Measurements from ENCODE around the gene PKDCC.

Gene PKDCC

GRCh38 chr2:42012651-42013050, 35.2 kb upstream of the PKDCC start:
- Histone ChIP-seq H3K4me3 (ENCODE audit: low read length) (no peak overlapping the region), H3K36me3 (ENCODE audit: control insufficient read depth, insufficient read depth, low read length) (no peaks in the 10 kb centered on the region), H3K27ac (ENCODE audit: low read depth, low read length) (no peak overlapping the region), H3K4me1 (ENCODE audit: control insufficient read depth, insufficient read depth, low read length) (no peaks in the 10 kb centered on the region), H3K27me3 (ENCODE audit: control insufficient read depth, insufficient read depth, low read length) (no peaks in the 10 kb centered on the region), H3K9ac (ENCODE audit: low read length) (no peak overlapping the region)

GRCh38 chr2:42013409-42013808, 34.4 kb upstream of the PKDCC start:
- Histone ChIP-seq H3K27me3 (ENCODE audit: control insufficient read depth, insufficient read depth, low read length) (no peaks in the 10 kb centered on the region), H3K27ac (ENCODE audit: low read depth, low read length) (no peak overlapping the region), H3K9ac (ENCODE audit: low read length) (no peak overlapping the region), H3K4me3 (ENCODE audit: low read length) (no peak overlapping the region), H3K36me3 (ENCODE audit: control insufficient read depth, insufficient read depth, low read length) (no peaks in the 10 kb centered on the region), H3K4me1 (ENCODE audit: control insufficient read depth, insufficient read depth, low read length) (no peaks in the 10 kb centered on the region)

- H3K9ac ChIP-seq (ENCODE audit: low read length): no peak overlapping the region
- no peak overlapping the region for H3K27ac ChIP-seq (ENCODE audit: low read depth, low read length)
- peaks cover 4% of the 10 kb centered on the region for H3K4me1 ChIP-seq (ENCODE audit: control insufficient read depth, insufficient read depth, low read length)
- H3K27me3 ChIP-seq (ENCODE audit: control insufficient read depth, insufficient read depth, low read length): no peaks in the 10 kb centered on the region
- H3K4me3 ChIP-seq (ENCODE audit: low read length): no peak overlapping the region
- no peaks in the 10 kb centered on the region for H3K36me3 ChIP-seq (ENCODE audit: control insufficient read depth, insufficient read depth, low read length)
Observed at GRCh38 chr2:42021464-42021863, 26.4 kb upstream of the PKDCC start.

DNA sequence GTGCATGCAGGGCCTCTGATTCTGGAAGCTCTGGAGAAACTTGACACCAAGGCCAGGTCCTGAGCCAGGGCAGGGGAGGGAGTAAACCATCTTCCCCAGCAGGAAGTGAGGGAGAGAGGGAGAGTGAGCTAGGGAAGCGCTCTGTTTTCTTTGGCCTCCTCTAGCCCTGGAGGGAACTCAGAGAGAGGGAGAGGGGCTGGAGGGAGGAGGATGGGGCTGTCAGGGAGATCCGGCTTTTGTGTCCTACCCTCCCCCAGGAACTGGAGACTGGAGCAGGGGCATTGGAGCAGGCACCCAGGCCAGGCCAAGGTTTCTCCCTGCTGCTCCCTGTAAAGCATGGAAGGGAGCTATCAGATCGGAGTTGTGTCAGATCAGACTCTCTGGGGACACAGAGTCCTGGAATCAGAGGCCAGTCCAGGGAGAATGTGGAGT, 22.7 kb upstream of the PKDCC start:
- Histone ChIP-seq H3K9ac (ENCODE audit: low read length) (no peak overlapping the region), H3K4me3 (ENCODE audit: low read length) (no peak overlapping the region), H3K4me1 (ENCODE audit: control insufficient read depth, insufficient read depth, low read length) (peaks cover 4% of the 10 kb centered on the region), H3K36me3 (ENCODE audit: control insufficient read depth, insufficient read depth, low read length) (no peaks in the 10 kb centered on the region), H3K27ac (ENCODE audit: low read depth, low read length) (no peak overlapping the region), H3K27me3 (ENCODE audit: control insufficient read depth, insufficient read depth, low read length) (no peaks in the 10 kb centered on the region)

- Histone ChIP-seq H3K27ac (ENCODE audit: low read depth, low read length) (no peak overlapping the region), H3K4me3 (ENCODE audit: low read length) (no peak overlapping the region), H3K27me3 (ENCODE audit: control insufficient read depth, insufficient read depth, low read length) (no peaks in the 10 kb centered on the region), H3K36me3 (ENCODE audit: control insufficient read depth, insufficient read depth, low read length) (no peaks in the 10 kb centered on the region), H3K9ac (ENCODE audit: low read length) (no peak overlapping the region), H3K4me1 (ENCODE audit: control insufficient read depth, insufficient read depth, low read length) (peaks cover 2% of the 10 kb centered on the region)
Observed at GRCh38 chr2:42026272-42026671, 21.5 kb upstream of the PKDCC start.

DNA sequence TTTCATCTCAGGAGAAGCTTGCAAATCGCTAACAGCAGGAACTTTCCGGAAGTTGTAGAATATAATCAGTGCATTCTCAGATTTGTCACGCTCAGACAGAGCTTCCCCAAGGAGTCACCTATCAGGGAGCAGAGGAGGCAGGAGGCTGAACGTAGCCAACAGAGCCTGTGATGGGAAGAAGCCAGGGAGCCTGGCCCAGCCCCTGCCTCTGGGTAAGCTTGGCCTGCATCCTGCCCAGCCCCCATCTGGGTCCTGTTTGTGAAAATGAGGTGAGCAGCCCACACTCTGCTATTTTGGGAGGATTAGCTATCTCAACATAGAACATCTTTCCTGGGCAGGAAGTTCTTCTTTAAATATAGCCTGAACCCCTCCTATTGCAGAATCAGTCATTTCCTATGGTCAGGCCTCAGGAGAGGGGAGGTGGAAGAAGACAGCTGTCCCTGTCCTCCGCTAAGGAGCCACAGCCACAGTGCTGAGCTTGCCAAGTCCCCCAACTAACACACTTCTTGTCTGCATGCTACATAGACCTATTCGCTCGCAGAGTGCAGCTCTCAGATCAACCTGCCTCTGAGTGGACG, 19.2 kb upstream of the PKDCC start:
- no peaks in the 10 kb centered on the region for H3K27me3 ChIP-seq (ENCODE audit: control insufficient read depth, insufficient read depth, low read length)
- H3K9ac ChIP-seq (ENCODE audit: low read length): no peak overlapping the region
- no peak overlapping the region for H3K27ac ChIP-seq (ENCODE audit: low read depth, low read length)
- H3K4me3 ChIP-seq (ENCODE audit: low read length): no peak overlapping the region
- H3K4me1 ChIP-seq (ENCODE audit: control insufficient read depth, insufficient read depth, low read length): no peaks in the 10 kb centered on the region
- no peaks in the 10 kb centered on the region for H3K36me3 ChIP-seq (ENCODE audit: control insufficient read depth, insufficient read depth, low read length)

DNA sequence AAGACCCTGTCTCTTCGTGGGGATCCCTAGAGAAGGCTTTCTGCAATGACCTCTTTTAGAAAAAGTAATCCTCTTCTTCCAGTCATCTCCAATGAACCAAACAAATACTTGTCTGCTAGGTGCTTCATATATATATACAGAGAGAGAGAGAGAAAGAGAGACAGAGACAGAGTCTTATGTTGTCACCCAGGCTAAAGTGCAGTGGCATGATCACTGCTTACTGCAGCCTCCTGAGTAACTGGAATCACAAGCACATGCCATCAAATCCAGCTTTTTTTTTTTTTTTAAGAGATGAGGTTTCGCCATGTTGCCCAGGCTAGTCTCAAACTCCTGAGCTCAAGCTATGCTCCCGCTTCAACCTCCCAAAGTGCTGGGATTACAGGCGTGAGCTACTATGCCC, 18.6 kb upstream of the PKDCC start:
- Histone ChIP-seq H3K27ac (ENCODE audit: low read depth, low read length) (no peak overlapping the region), H3K9ac (ENCODE audit: low read length) (no peak overlapping the region), H3K36me3 (ENCODE audit: control insufficient read depth, insufficient read depth, low read length) (no peaks in the 10 kb centered on the region), H3K4me1 (ENCODE audit: control insufficient read depth, insufficient read depth, low read length) (no peaks in the 10 kb centered on the region), H3K27me3 (ENCODE audit: control insufficient read depth, insufficient read depth, low read length) (no peaks in the 10 kb centered on the region), H3K4me3 (ENCODE audit: low read length) (no peak overlapping the region)

- no peaks in the 10 kb centered on the region for H3K36me3 ChIP-seq (ENCODE audit: control insufficient read depth, insufficient read depth, low read length)
- no peaks in the 10 kb centered on the region for H3K27me3 ChIP-seq (ENCODE audit: control insufficient read depth, insufficient read depth, low read length)
- H3K4me1 ChIP-seq (ENCODE audit: control insufficient read depth, insufficient read depth, low read length): no peaks in the 10 kb centered on the region
- no peak overlapping the region for H3K4me3 ChIP-seq (ENCODE audit: low read length)
- H3K27ac ChIP-seq (ENCODE audit: low read depth, low read length): no peak overlapping the region
- no peak overlapping the region for H3K9ac ChIP-seq (ENCODE audit: low read length)
Observed at GRCh38 chr2:42029639-42030199, 18.1 kb upstream of the PKDCC start.

DNA sequence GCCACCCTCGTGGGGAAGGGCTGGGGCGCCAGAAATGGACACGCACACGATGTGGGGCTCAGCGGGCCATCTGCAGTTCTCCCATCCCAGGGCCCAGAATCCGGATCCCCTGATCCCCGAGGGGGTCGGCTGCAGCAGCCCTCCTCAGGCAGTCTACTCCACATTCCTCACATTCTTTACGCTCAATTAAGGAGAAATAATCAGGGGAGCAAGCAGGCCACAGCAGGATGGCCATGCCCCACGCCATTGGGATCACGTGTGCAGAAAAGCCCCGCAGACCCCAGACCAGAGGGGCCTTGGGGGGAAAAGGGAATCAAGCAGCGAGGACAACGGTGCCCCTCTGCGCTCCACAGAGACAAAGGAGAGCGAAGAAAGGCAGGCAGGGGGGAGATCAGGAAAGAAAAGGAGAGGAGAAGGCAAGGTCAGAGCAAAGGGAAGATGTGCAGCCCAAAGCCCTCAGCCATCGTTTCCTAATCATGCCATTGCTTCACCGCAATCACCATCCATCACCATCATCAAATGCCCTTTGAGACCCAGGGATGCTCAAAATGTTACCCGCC, 17.5 kb upstream of the PKDCC start:
- Histone ChIP-seq H3K27ac (ENCODE audit: low read depth, low read length) (no peak overlapping the region), H3K9ac (ENCODE audit: low read length) (no peak overlapping the region)

GRCh38 chr2:42030829-42031228, 17.0 kb upstream of the PKDCC start:
- Histone ChIP-seq H3K9ac (ENCODE audit: low read length) (no peak overlapping the region), H3K4me3 (ENCODE audit: low read length) (no peak overlapping the region), H3K36me3 (ENCODE audit: control insufficient read depth, insufficient read depth, low read length) (no peaks in the 10 kb centered on the region), H3K27me3 (ENCODE audit: control insufficient read depth, insufficient read depth, low read length) (no peaks in the 10 kb centered on the region), H3K27ac (ENCODE audit: low read depth, low read length) (no peak overlapping the region), H3K4me1 (ENCODE audit: control insufficient read depth, insufficient read depth, low read length) (no peaks in the 10 kb centered on the region)

More for the DNA sequence above, 17.5 kb upstream of the PKDCC start:
- Histone ChIP-seq H3K4me3 (ENCODE audit: low read length) (no peak overlapping the region), H3K36me3 (ENCODE audit: control insufficient read depth, insufficient read depth, low read length) (no peaks in the 10 kb centered on the region), H3K27me3 (ENCODE audit: control insufficient read depth, insufficient read depth, low read length) (no peaks in the 10 kb centered on the region), H3K4me1 (ENCODE audit: control insufficient read depth, insufficient read depth, low read length) (no peaks in the 10 kb centered on the region)

DNA sequence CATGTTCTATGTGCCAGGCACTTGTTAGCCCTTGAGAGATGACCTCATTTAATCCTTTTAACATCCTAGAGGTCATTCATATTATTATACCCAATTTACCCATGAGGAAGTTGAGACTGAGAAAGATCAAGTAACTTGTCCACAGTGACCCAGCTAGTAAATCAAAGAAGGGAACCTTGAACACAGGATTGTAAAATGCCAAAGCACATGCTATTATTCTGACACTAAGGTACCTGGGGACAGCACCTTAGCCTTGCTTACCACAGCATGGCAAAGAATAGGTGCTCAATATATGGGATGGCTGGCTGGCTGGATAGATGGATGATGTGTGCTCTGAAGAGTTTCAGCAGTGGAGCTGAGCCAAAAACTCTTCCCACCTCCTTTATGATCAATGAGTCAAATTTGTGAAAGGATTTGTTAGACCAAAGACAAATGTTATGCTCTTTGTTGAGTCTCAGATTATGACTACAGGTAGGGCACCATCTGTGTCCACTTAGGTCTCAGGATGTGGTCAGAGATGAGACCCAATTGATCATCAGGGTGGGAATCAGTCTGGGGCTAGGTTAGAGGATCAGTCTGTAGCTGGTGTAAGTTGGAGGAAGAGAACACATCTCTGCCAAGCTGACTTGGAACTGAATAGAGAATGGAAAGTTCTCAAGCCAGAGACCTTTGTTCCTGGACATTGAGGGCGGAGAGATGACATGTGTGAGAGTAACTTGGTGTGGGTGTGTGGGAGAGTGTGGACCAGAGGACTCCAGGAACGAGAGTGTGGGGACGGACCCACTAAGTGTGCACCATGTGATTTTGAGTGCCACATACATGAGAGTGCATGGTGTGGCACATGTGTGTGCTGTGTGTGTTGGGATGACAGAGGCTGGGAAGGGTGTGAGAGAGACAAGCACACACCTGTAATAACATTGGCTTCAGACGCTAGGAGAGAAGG, 16.3 kb upstream of the PKDCC start:
- Histone ChIP-seq H3K27ac (ENCODE audit: low read depth, low read length) (no peak overlapping the region), H3K9ac (ENCODE audit: low read length) (no peak overlapping the region), H3K36me3 (ENCODE audit: control insufficient read depth, insufficient read depth, low read length) (no peaks in the 10 kb centered on the region), H3K4me3 (ENCODE audit: low read length) (no peak overlapping the region), H3K27me3 (ENCODE audit: control insufficient read depth, insufficient read depth, low read length) (no peaks in the 10 kb centered on the region), H3K4me1 (ENCODE audit: control insufficient read depth, insufficient read depth, low read length) (no peaks in the 10 kb centered on the region)

DNA sequence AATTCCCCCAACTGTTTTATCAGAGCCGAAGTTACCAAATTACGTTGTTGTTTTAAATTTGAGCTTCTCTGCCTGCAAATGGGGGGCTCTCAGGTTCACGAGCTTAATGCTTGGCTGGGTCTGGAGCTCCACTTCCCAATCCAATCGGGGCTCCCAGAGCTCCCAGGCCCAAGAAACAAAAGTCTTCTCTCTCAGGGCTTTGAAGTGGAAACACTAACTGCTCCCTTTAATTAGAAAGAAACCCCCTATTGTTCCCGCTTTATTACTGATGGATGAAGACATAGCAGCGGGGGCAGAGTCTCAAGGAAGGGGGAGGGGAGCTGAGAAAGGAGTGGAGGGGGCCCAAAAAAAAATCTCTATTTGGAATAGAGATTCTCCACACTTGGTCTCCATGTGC, 15.6 kb upstream of the PKDCC start:
- H3K4me3 ChIP-seq (ENCODE audit: low read length): no peak overlapping the region
- H3K27ac ChIP-seq (ENCODE audit: low read depth, low read length): no peak overlapping the region
- H3K27me3 ChIP-seq (ENCODE audit: control insufficient read depth, insufficient read depth, low read length): no peaks in the 10 kb centered on the region
- no peaks in the 10 kb centered on the region for H3K4me1 ChIP-seq (ENCODE audit: control insufficient read depth, insufficient read depth, low read length)
- no peak overlapping the region for H3K9ac ChIP-seq (ENCODE audit: low read length)
- H3K36me3 ChIP-seq (ENCODE audit: control insufficient read depth, insufficient read depth, low read length): no peaks in the 10 kb centered on the region

Data from rectal smooth muscle tissue (tissue), 1 donor.